COLO829 (cell line): Measurements from ENCODE around the gene ELOVL7.
"Not testable (repeated sequence)": the region's sequence is repeated elsewhere in the genome, so short reads cannot be mapped to it uniquely, and the experiment has no call there.

ENCODE experiments used
- DNase-seq: peaks from one replicate; pipeline ENCODE4 v3.0.0; 2012; ENCODE audit warnings: low spot score

The ELOVL7 gene

DNA sequence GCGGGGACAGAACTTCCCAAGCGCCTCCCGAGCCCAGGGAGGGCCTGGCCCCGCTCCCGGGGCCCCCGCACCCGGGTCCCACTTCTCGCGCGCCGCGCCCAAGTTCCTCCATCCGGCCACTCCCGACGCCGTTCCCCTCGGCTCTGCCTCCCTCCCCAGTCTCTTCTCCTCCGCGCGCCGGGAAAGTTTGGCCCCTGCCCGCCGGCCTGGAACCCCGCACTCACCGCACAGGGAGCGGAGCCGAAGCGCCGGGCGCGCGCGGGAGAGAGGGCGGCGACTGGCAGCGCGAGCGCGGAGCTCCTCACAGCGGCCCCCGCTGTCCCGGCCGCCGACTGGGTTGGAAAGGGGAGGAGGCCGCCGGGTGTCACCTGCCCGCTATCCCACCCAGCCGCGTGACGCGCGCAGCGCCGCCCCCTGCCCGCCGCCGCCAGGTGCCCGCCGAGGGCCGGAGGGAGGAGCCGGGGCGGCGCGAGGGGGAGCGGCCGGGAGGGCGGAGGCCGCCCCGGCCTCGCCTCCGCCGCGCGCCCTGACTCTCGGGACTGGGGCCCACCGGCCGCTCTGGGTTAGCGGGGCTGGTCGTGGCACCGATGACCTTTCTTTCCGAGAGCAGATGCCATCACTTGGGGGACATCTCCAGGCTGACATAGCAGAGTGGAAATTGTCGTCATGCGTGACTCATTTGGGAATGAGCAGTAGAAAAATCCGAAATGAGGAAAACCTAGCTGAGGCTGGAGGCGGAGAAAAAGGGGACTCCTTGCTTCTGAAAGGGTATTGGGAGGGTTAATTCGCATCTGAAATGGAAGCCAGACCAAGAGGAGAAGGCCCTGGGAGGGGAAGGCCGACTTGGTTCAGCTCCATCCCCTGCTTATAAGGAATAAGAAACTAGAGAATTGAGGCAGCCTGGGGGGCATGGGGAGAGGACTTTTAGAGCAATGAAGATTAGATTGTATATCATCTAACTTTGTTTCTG lies at the start of gene ELOVL7:
TSS of gene ELOVL7 (minus strand) at position 334 of the 970 bp plus-strand sequence. CDS start 56,872 bp downstream, outside the sequence.
- no peak for DNase-seq

DNA sequence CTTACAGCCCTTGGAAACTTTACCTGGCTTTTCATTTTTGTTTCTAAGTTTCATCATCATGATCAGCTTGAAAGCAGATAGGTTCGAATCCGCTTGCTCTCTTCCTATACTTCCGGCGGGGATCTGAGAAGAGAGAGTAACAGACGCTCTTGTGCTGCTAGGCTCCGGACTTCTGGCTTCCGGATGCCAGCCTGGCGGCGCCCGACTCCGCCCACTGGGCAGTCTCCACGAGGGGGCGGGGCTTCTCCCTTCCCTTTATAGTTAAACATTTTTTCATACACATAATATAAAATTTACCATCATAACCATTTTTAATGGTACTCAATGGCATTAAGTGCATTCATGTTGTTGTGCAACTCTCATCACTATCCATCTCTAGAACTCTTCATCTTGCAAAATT lies 49.5 kb upstream of the ELOVL7 start:
- no peak for DNase-seq

DNA sequence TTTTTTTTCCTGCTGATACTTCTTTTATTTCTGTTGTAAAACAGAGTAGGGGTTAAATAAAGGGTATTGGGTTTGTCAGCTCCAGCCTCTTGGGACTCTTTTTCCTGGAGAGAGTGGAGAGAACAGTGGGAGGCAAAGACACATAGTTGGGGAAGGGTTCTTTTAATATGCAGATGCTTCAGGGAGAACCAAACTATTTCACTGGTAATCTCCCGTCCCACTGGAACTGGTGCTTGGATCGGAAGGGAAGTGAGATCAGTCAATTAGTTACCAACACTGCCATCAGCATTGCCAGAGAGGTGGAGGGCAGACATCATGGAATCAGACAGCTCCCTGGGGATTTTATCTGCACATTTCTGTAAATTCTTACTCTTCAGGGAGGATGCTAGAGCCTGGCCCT lies 47.6 kb upstream of the ELOVL7 start:
- DNase-seq = no peak

DNA sequence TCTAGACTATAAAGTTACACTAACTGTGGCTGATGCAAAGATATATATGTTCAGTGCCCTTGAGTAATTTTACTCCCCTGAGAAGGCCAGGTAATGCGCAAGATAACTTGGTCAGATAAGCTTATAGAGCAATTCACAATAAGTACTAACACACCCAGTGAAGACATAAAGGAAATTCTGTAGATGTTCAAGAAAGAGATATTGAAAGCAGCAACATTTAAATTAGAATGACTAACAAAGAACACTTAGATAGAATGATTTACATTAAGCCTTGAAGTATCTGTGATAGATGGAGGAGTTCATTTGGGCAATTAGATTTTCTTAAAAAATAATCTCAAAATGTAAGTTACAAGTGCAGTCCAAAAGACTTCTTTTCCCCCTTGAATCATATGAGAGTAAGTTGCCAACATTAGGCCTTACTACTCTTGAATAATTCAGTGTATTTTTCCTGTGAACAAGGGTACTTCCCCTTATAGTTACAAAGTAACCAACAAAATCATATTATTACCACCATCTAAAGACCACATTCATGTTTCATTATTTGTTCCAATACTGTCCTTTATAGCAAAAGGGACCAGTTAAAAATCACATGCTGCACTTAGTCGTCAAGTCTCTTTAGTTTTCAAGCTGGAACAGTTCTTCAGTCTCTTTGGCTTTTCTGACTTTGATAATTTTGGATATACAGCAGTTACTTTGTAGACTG lies 44.4 kb upstream of the ELOVL7 start:
- DNase-seq = no peak

DNA sequence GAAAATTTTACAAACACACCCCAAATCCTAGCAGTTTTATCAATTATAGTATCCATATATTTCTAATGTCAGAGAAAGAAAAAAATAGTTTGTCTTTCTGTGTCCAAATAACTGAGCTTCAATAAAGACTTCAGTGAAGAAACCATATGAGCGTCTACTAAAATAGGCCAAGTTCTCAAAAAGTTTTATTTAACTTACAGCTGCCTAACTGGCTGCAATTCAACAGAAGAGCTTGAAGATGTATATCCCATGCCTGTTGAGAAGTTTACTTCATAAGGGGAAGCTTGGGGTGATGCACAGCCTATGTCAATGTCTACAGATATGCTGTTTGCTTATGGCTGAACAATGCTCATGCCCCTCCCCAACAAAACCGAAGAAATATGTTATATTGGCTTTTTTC lies 43.7 kb upstream of the ELOVL7 start:
- no peak for DNase-seq

DNA sequence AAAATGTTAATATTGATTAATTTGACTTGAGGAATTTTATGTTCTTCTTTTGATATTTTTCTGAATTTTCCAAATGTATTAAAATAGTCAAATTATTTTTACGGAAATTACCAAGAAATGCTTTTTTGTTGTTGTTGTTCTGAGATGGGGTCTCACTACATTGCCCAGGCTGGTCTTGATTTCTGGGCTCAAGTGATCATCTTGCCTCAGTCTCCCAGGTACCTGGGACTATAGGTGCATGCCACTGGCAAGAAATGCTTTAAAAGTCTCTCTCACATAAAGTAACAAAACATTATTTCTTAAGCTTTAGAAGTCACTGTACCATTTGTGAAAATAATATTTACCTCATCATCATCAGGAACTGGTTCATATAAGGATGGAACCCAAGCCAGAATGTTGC lies 43.0 kb upstream of the ELOVL7 start:
- no peak for DNase-seq

DNA sequence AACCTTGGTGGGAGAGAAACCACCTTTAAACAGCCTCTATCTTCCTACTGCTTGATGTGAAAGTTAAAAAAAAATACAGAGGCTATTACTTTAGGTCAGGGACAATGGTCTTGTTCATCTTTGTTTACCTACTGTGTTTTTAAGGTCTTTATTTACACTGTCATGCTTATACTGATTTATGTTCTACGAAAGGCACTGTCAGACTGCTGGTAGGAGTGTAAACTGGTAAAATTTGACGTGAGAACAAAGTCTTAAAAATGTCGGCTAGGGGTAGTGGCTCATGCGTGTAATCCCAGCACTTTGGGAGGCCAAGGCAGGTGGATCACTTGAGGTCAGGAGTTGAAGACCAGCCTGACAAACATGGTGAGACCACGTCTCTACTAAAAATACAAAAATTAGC lies 42.1 kb upstream of the ELOVL7 start:
- no peak for DNase-seq

DNA sequence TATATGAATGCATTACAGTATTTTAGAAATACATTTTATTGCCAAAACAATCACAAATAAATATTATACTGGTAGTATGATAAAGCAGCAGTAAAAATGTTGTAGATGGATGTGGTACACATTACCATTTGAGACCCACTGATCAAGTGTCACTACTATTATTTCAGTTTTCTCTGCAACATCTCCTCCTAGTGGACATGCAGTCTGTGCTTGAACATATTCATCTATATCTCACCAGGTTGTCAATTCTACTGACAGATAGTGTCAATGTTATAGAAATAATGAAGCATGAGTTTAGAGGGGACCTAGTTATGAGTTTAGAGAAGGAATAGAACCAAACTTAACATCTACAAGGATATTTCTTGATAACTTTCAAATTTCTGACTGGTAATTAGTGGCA lies 39.2 kb upstream of the ELOVL7 start:
- DNase-seq = peak; percentile 2

DNA sequence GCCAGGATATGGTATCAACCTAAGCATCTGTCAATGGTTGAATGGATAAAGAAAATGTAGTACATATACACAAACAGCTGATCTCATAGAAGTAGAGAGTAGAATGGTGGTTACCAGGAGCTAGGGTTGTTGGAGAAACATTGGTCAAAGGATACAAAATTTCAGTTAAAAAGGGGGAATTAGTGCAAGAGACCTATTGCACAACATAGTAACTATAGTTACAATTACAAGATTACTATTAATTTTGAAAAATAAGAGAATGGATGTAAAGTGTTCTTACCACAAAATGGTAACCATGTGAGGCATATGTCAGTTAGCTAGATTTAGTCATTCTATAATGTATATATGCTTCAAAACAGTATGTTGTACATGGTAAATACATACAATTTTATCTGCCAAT lies 28.8 kb upstream of the ELOVL7 start:
- DNase-seq = no peak

DNA sequence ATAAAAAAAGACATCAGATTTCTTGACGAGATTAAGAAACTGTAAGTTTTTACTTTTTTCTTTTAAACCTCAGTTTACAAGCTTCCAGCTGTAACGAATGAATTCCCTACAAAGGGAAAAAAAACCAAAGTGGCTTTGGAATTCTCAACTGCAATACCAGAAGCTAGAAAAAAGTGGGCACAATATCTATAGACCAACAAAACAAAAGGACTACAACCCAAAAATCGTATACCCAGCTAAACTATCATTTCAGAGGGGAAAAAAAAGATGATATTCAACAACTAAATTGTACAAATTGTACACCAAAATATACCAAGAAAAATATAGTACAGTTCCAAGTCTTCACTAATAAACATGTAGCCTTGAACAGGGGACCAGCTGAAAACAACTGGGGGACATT lies 26.8 kb upstream of the ELOVL7 start:
- no peak for DNase-seq

DNA sequence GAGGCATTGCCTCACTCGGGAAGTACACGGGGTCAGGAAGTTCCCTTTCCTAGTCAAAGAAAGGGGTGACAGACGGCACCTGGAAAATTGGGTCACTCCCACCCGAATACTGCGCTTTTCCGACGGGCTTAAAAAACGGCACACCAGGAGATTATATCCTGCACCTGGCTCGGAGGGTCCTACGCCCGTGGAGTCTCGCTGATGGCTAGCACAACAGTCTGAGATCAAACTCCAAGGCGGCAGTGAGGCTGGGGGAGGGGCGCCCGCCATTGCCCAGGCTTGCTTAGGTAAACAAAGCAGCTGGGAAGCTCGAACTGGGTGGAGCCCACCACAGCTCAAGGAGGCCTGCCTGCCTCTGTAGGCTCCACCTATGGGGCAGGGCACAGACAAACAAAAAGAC lies 16.5 kb upstream of the ELOVL7 start:
- DNase-seq = not testable (repeated sequence)

DNA sequence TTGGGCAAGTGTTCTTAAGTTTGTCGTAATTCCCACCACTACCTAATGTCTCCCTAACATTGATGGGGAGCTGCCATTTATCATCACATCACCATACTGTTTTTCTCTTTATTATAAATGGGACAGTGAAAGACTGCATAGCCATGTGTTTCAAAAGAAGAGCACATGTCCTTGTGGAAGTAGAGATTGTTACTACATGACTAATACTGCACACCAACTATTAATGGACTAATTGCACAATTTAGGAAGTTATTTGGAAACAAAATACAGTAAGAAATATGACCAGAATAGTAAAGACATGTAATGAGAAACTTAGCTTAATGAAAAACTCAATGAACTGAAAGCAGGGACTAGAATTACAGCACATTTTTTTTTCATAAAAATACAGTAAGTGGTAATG lies 12.0 kb upstream of the ELOVL7 start:
- DNase-seq = no peak

DNA sequence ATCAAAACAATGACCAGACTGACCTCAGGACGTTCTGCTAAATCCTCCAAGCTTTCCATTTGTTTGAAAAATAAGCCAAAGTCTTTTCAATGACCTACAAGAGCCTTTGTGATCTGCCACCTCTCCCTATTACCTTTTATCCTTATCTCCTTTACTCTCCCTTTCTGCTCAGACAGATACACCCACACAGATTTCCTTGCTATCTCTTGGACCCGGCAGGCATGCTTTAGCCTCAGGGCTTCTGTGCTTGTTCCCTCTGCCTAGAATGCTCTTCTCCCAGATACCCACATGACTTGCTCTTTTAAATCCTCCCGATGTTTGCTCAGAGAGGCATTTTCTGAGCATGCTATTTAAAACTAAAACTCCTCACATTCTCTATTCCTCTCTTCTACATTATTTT lies 8.9 kb upstream of the ELOVL7 start:
- no peak for DNase-seq

DNA sequence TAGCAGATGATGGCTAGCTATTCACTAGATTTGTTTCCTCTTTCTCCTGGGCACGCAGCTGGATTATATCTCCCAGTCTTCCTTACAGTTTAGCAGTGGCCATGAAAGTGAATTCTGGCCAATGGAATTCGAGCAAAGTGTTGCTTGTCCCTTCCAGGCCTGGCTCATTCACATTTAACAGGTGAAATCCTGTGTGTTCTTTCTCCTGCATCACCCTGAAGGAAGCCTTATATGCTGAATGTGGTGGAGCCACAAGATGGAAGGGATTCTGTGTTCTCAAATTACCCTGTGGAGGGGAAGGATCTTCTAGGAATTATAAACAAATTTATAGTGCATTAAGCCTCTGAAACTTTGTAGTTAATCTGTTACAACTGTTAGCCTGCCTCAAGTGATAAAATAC lies 8.2 kb upstream of the ELOVL7 start:
- no peak for DNase-seq

DNA sequence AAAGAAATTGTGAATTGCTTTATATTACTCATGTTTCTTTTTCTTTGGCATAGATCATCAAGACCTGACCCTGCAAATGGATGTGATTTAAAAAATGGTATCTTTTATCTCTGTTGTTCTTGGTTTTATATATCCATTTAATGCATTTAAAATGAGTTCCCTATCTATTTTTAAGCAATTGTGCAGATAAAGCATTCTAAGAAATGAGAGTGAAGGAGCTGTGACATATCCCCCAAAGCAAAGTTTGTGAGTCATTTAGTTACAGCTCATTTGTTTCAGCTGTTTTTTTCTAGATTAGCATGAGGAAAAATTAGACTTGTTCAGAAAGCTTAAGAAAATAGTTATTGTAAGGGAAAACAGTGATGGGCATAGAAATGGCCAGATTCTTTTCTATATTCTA lies 7.6 kb upstream of the ELOVL7 start:
- DNase-seq = no peak

DNA sequence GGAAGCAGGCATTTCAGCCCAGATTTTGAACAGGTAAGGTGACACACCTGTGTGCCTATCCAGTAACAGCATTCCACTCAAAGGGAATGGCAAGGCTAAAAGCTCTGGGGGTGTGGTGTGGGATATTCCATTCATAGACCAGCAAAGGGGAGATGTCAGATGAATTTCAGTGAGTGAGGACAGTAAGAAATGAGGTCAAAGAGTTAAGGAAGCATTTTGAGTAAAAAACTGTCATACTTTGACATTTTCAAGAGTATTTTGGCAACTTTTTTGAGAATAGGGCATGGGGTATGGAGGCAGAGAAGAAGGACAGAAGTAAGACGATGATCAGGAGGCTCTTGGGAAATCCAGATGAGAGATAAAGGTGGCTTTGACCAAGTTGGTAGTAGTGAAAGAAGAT lies 2.2 kb upstream of the ELOVL7 start:
- no peak for DNase-seq

DNA sequence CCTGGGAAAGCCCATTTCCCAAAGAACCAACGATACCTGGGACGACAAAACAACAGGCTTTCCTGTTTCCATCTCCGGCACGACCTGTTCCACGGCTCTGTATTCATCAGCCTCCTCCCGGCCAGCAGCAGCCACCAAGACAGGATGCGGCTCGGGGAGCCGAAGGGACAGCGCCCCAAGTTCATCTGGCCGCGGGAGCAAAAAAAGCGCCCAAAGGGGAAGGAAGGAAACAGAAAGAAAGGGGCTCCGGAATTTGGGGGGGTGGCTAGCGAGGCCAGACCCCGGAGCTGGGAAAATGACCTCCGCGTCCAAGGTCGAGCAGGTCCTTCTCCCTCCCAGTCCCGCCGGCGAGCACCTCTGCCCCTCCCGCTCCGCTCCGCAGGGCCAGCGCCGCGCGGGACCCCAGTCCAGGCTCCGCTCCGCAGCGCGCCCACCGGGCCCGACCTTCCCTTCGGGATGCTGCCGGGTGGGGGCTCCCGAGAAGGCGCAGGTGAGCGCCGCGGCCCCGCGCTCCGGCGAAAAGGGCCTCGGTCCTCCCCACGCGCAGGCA lies 608 bp downstream of the ELOVL7 start:
- DNase-seq = no peak

DNA sequence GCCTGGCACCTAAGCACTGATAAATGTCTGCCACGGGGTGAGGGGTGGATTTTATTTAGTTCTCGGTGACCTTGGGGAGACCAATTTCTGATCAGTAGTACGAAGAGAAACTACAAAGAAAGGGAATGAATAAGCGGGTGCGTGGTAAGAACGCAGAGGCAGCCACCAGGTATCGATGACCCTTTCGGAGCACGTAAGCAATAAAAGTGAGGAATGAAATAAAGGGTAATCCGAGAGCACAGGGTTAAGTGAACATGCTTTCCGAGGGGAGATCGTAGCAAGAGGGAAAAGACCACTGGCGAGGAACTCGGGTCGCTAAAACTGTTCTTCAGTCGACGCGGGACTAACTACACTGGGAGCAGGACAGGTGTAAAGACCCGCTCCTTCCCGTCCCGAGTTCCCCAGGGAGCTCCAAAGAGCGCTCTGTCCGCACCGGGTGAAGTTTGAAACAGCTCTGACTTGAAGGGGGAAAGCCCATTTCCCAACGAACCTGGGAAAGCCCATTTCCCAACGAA lies 1.1 kb downstream of the ELOVL7 start:
- DNase-seq = no peak

DNA sequence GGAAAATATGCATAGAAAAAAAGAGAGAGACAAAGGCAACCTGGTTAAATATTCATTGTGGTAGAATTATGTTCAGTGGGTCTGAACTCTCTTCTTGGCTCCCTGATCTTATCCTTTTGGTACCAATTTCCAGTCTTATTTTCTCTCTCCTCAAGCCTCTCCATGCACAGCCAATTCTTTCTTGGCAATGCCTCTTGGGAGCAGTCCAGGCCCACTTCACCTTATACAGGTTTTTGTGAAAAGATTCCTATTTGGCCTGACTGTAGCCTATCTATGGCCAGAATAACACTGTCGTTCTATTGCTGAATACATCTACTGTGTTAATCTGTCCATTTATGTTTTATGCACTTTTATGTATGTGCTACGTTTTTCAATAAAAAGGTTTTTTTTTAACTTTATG lies 2.7 kb downstream of the ELOVL7 start:
- no peak for DNase-seq

DNA sequence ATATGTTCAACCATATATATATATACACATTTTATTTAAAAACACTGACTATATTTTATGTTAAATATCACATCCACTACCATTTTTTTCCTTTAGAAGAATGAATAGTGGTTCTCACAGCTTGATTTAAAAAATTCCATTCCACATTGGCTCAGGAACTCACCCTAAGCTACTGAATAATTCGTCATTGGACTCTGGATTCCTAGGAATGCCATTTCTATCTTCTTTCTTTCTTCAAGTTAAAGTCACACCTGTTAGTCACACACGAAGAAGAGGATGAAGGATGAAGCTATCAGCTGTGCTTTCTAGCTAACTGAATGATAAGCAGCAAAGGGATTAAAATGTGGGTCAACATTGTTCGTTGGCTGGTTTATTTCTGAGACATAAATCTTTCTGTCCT lies 7.9 kb downstream of the ELOVL7 start:
- no peak for DNase-seq

DNA sequence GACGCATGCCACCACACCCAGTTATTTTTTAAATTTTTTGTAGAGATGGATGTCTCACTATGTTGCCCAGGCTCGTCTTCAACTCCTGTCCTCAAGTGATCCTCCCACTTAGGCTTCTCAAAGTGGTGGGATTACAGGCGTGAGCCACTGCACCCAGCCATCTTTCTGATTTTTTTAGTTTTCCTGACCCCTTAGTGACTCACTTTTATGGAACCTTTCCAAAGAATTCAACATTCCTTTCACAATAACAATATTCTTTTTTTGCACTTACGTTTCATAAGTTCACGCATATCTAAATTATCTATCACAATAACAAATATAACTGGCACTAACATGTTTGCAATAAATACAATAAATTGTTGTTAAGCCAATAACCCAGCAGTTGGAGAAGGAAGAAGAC lies 8.5 kb downstream of the ELOVL7 start:
- DNase-seq = no peak

DNA sequence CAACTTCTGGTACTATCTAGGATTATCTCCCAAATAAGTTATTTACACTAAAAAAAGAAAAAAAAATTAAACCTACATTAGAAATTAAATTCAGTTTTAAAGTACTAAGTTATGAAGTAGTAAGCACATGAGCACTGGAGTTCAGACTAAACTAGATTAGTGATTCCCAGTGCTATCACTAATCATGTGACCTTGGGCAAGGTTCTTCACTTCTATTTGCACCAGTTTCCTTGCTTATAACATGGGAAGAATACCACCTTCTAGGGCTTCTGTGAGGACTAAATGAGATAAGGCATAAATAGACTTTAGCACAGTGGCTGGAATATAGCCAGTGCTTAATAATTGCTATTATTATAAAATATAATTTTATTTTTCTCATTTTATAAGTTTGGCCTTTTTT lies 10.5 kb downstream of the ELOVL7 start:
- no peak for DNase-seq

DNA sequence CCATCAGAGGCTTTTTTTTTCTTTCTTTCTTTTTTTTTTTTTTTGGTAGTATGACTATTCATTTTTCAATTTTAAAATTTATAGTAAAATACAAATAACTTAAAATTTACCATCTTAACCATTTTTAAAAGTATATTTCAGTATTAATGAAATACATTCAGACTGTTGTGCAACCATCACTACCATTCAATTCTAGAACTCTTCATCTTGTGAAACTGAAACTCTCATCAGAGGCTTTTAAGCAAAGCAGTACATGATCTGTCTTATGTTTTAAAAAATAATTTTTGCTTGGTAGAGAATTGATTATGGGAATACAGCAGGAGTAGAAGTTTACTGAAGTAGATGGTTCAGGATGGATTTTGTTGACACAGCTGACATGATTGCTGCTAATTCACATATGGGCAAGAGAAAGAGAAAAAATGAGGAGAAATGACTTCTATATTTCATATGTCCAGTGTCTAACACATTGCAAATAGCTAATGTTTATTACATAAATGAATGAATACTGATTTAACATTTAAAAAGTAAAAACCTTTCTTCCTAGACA lies 13.4 kb downstream of the ELOVL7 start:
- DNase-seq = no peak
